Measurements from ENCODE around the gene HAPLN1.

DNA sequence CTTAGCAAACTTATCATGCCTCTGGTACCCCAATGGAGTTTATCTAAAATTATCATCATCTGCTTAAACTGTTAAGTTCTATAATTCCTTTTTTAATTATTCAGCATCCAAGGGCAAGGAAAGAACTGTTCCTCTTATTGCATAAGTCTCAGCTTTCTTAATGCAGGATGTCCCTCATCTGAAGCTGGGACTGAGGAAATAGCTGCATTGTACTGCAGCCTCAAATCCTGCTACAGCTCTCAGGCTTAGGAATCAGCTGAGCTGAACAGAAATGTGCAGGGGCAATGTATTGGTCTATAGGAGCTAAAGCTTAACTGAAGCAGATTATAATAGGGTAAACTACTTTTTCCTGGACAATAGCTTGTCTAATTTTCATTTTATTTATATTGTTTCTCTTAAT is 48.0 kb downstream of the HAPLN1 start:
- TF ChIP-seq, protein P1, sequence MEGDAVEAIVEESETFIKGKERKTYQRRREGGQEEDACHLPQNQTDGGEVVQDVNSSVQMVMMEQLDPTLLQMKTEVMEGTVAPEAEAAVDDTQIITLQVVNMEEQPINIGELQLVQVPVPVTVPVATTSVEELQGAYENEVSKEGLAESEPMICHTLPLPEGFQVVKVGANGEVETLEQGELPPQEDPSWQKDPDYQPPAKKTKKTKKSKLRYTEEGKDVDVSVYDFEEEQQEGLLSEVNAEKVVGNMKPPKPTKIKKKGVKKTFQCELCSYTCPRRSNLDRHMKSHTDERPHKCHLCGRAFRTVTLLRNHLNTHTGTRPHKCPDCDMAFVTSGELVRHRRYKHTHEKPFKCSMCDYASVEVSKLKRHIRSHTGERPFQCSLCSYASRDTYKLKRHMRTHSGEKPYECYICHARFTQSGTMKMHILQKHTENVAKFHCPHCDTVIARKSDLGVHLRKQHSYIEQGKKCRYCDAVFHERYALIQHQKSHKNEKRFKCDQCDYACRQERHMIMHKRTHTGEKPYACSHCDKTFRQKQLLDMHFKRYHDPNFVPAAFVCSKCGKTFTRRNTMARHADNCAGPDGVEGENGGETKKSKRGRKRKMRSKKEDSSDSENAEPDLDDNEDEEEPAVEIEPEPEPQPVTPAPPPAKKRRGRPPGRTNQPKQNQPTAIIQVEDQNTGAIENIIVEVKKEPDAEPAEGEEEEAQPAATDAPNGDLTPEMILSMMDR (IDR thresholded peaks at IDR 0.05) = no peak
- no peak for TF ChIP-seq POLR2A (IDR thresholded peaks at IDR 0.05)

Data from prostate gland (tissue), 2 donors.